Esophagus muscularis mucosa (tissue), 3 donors: ENCODE results near the gene PLCL1.

Source experiments
- POLR2A ChIP-seq: fragments of 450-650 bp; IDR thresholded peaks from one replicate; pipeline ENCODE4 v1.6.1; 2017; ENCODE audit warnings: antibody characterized with exemption, moderate library complexity, mild to moderate bottlenecking, low read depth
- POLR2AphosphoS5 ChIP-seq, 2 donors: sonication (generic); formaldehyde crosslinking; IDR thresholded peaks; one replicate each; pipeline ENCODE4 v1.6.1; 2017; ENCODE audit warnings: antibody characterized with exemption in 2 of 2
- TF ChIP-seq, protein P1 (sequence below), 3 experiments: fragments of 200-600 bp in 2 of 3; fragments of 450-650 bp in 1 of 3; sonication (generic) in 2 of 3; IDR thresholded peaks; one replicate each; pipeline ENCODE4 v1.5.1; 2017 to 2019; ENCODE audit warnings: antibody characterized with exemption in 3 of 3, mild to moderate bottlenecking in 2 of 3, moderate library complexity in 1 of 3

DNA sequence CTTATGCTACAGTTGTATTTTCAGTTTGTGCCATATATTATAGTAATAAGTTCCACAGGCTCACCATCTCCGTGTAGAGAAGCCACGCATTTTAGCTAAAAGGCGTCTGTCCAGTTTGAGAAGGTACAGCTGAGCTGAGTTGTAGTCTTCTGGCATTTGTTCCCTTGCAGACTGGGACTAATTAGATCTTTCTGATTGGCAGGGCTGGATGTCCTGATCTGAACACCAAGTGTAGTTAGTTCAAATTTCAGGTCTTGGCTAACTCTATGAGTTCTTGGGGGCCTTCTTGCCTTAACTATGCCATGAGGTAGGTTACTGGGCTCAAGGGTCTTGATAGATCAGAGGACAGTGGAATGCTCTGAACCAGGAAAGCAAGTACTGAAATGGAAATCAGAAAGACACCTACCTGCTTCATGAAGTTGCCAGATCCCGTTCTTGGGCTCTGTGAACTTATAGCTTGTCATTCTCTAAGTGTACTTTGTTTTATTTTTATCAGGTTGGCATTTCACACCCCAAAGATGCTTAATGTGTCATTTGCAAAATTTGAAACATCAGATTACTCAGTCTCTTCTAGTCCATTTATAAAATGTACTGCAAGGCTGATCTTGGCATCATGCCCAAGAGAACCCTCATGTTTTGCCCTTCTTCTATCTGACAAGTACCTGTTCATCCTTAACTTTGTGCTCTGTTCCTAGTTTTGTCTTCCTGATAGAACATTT, 93.7 kb downstream of the PLCL1 start:
- TF ChIP-seq, protein P1, sequence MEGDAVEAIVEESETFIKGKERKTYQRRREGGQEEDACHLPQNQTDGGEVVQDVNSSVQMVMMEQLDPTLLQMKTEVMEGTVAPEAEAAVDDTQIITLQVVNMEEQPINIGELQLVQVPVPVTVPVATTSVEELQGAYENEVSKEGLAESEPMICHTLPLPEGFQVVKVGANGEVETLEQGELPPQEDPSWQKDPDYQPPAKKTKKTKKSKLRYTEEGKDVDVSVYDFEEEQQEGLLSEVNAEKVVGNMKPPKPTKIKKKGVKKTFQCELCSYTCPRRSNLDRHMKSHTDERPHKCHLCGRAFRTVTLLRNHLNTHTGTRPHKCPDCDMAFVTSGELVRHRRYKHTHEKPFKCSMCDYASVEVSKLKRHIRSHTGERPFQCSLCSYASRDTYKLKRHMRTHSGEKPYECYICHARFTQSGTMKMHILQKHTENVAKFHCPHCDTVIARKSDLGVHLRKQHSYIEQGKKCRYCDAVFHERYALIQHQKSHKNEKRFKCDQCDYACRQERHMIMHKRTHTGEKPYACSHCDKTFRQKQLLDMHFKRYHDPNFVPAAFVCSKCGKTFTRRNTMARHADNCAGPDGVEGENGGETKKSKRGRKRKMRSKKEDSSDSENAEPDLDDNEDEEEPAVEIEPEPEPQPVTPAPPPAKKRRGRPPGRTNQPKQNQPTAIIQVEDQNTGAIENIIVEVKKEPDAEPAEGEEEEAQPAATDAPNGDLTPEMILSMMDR (IDR thresholded peaks at IDR 0.05), result no peak
- TF ChIP-seq POLR2A (no peak), POLR2AphosphoS5 (IDR thresholded peaks at IDR 0.05) (no peak)
